ENCODE measurements around the gene PLCB1. TPM values are rescaled to one million over a fixed set of nuclear protein-coding genes. Genes with fewer than 3 reads are reported as not detected.

PLCB1 gene
- total RNA-seq, 4 donors from 2014 or later, result 13.5 to 110 (median 30.4) TPM

DNA sequence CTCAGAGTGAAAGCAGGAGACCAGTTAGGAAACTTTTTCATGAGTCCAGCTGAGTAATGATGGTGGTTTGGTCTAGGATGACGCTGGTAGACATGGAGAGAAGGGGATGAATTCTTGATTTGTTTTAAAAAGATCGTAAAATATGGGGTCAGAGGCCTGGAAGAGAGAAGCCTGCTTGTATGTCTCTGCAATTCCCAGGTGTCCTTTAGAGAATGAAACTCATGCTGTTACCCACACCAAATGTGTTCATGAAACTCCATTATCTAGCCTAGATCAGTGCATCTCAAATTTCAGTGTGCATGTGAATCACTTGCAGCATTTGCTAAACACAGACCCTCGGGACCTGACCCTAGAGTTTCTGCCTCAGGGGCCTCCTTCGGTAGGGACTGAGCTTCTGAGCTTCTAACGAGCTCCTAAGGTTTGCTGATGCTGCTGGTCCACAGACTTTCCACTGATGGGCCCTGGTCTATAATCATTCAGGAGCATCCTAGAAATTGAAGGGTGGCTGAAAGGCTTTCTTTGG lies 634.9 kb downstream of the PLCB1 start:
- TF ChIP-seq POLR2A (IDR thresholded peaks at IDR 0.05), result no peak
- TF ChIP-seq, protein P1, sequence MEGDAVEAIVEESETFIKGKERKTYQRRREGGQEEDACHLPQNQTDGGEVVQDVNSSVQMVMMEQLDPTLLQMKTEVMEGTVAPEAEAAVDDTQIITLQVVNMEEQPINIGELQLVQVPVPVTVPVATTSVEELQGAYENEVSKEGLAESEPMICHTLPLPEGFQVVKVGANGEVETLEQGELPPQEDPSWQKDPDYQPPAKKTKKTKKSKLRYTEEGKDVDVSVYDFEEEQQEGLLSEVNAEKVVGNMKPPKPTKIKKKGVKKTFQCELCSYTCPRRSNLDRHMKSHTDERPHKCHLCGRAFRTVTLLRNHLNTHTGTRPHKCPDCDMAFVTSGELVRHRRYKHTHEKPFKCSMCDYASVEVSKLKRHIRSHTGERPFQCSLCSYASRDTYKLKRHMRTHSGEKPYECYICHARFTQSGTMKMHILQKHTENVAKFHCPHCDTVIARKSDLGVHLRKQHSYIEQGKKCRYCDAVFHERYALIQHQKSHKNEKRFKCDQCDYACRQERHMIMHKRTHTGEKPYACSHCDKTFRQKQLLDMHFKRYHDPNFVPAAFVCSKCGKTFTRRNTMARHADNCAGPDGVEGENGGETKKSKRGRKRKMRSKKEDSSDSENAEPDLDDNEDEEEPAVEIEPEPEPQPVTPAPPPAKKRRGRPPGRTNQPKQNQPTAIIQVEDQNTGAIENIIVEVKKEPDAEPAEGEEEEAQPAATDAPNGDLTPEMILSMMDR (IDR thresholded peaks at IDR 0.05), result no peak
- H3K4me1 ChIP-seq, result no peaks in the 10 kb centered on the region
- H3K27ac ChIP-seq, result no peak overlapping the region
- no peaks in the 10 kb centered on the region for H3K36me3 ChIP-seq
- no peak overlapping the region for H3K4me3 ChIP-seq
- no peaks in the 10 kb centered on the region for H3K27me3 ChIP-seq
- intact Hi-C loops (cut with DNase I; ENCODE audit: low total_unique reads), result no loop called here
- no peak for DNase-seq
- H3K9me3 ChIP-seq, result no peaks in the 10 kb centered on the region

DNA sequence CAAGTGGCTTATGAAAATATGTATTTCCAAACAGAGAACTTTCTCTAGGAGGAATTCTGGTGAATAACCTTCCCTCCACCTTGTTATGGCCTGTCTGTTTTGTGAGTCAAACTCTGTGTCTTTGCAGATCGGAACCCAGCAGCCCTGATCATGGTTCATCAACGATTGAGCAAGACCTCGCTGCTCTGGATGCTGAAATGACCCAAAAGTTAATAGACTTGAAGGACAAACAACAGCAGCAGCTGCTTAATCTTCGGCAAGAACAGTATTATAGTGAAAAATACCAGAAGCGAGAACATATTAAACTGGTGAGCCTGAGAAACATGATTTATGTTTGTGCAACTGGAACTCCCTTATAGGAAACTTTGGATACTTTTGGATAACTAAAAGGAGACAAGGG lies 642.3 kb downstream of the PLCB1 start:
- Histone ChIP-seq H3K36me3 (no peaks in the 10 kb centered on the region), H3K27ac (peak overlapping the region; percentile 26 to 46), H3K27me3 (no peaks in the 10 kb centered on the region), H3K4me1 (no peaks in the 10 kb centered on the region), H3K4me3 (no peak overlapping the region), H3K9me3 (no peaks in the 10 kb centered on the region)
- DNase-seq, result peak; percentile 37 to 53
- no peak for TF ChIP-seq POLR2A (IDR thresholded peaks at IDR 0.05)
- TF ChIP-seq, protein P1 (IDR thresholded peaks at IDR 0.05), result no peak
- intact Hi-C loops (cut with DNase I; ENCODE audit: low total_unique reads), result no loop called here

DNA sequence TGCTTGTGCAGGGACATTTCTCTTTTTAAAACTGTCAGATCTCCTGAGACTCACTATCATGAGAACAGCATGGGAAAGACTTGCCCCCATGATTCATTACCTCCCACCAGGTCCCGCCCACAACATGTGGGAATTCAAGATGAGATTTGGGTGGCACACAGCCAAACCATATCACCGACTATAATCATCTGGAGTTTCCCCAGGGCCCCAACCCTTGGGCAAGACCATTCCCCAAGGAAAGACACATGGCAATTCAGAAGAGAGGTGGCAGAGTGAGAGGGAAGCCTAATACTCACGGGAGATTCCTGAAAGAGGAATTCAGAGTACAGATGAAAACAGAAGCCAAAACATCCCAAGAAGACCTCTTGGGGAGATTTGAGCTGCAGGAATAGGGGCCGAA lies 645.8 kb downstream of the PLCB1 start:
- Histone ChIP-seq H3K9me3 (no peaks in the 10 kb centered on the region), H3K4me3 (no peak overlapping the region), H3K27ac (no peak overlapping the region), H3K36me3 (no peaks in the 10 kb centered on the region), H3K4me1 (no peaks in the 10 kb centered on the region), H3K27me3 (no peaks in the 10 kb centered on the region)
- intact Hi-C loops (cut with DNase I; ENCODE audit: low total_unique reads), result no loop called here
- TF ChIP-seq, protein P1 (IDR thresholded peaks at IDR 0.05), result no peak
- no peak for DNase-seq

DNA sequence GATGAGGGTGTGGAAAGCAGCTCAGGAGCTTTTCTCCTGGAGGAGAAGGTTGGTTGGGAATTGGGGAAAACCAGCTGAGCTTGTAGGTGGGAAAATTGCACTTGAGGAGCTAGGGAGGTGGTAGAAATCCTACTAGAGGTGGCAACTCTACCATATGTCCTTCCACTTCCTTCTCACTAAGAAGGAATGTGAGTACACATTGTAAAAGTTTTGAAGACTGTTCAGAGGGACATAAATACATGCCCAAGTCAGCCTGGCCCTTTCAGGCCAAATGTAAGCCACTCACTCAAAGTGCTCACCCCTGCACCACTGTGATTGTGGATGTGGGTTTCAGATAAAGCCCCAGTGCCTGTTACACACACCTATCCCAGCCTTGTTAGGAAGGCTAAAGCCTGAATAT lies 646.3 kb downstream of the PLCB1 start:
- TF ChIP-seq POLR2A (IDR thresholded peaks at IDR 0.05), result no peak
- TF ChIP-seq, protein P1 (IDR thresholded peaks at IDR 0.05), result no peak
- intact Hi-C loops (cut with DNase I; ENCODE audit: low total_unique reads), result no loop called here
- Histone ChIP-seq H3K27me3 (no peaks in the 10 kb centered on the region), H3K36me3 (no peaks in the 10 kb centered on the region), H3K27ac (no peak overlapping the region), H3K9me3 (no peaks in the 10 kb centered on the region), H3K4me3 (no peak overlapping the region), H3K4me1 (no peaks in the 10 kb centered on the region)
- DNase-seq, result no peak

DNA sequence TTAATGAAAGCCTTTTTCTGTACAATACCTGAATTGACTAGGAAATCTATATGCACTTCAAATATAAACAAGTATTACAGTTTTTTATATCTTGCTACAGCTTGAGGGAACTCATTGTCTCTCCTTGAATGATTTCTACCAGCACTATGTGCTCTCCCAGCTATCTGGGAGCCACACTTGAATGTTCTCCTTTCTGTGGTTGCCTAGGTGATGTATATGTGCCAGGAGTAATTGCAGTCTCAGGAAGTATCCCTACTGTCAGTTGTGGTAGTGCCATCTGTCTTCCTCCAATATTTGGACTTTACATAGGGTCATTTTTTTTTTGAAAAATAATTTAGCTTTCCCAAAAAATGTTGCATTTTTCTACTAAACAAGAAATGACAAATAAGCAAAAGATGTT lies 648.8 kb downstream of the PLCB1 start:
- intact Hi-C loops (cut with DNase I; ENCODE audit: low total_unique reads), result no loop called here
- no peak overlapping the region for H3K27ac ChIP-seq
- H3K9me3 ChIP-seq, result no peaks in the 10 kb centered on the region
- no peaks in the 10 kb centered on the region for H3K27me3 ChIP-seq
- no peak for DNase-seq
- no peak overlapping the region for H3K4me3 ChIP-seq
- H3K4me1 ChIP-seq, result no peaks in the 10 kb centered on the region
- TF ChIP-seq POLR2A (IDR thresholded peaks at IDR 0.05), result no peak
- TF ChIP-seq, protein P1 (IDR thresholded peaks at IDR 0.05), result no peak
- H3K36me3 ChIP-seq, result no peaks in the 10 kb centered on the region

Measured in uterus (tissue), 4 donors.